ENCODE data around the gene OR6B1. TPM values are rescaled to one million over a fixed set of nuclear protein-coding genes. Genes with fewer than 3 reads are reported as not detected.

The OR6B1 gene
- total RNA-seq, 4 donors from 2014 or later: not detected

DNA sequence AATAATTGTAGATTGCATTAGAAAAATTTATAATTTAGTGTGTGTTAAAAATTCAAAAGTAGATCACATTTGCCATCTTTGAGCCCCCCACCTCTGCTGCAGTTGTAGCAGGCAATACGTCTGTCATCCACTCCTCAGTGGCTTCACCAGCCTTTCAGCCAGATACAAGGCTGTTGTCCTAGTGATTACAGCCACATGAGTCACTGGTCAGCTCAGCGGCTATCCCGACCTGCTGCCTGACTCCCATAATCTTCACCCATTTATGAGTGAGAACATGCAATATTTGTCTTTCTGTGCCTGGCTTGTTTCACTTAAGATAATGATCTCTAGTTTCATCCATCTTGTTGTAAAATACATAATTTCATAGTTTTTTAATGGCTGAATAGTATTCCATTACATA lies 57.8 kb downstream of the OR6B1 start:
- Histone ChIP-seq H3K36me3 (no peaks in the 10 kb centered on the region), H3K27me3 (no peaks in the 10 kb centered on the region), H3K27ac (no peak overlapping the region), H3K9me3 (no peaks in the 10 kb centered on the region), H3K4me3 (no peak overlapping the region), H3K4me1 (no peaks in the 10 kb centered on the region)
- intact Hi-C loops (cut with DNase I): no loop called here
- TF ChIP-seq POLR2A (IDR thresholded peaks at IDR 0.05): no peak
- TF ChIP-seq, protein P1, sequence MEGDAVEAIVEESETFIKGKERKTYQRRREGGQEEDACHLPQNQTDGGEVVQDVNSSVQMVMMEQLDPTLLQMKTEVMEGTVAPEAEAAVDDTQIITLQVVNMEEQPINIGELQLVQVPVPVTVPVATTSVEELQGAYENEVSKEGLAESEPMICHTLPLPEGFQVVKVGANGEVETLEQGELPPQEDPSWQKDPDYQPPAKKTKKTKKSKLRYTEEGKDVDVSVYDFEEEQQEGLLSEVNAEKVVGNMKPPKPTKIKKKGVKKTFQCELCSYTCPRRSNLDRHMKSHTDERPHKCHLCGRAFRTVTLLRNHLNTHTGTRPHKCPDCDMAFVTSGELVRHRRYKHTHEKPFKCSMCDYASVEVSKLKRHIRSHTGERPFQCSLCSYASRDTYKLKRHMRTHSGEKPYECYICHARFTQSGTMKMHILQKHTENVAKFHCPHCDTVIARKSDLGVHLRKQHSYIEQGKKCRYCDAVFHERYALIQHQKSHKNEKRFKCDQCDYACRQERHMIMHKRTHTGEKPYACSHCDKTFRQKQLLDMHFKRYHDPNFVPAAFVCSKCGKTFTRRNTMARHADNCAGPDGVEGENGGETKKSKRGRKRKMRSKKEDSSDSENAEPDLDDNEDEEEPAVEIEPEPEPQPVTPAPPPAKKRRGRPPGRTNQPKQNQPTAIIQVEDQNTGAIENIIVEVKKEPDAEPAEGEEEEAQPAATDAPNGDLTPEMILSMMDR (IDR thresholded peaks at IDR 0.05): no peak
- no peak for DNase-seq
- WGBS, 2 donors: 57 to 63% methylated on average over 3 of the region's 3 CpGs

Other genes starting within 250 kb of the OR6B1 start
- 1 to 10 TPM in 1 of 4 donors, under 1 TPM in 2, not detected in 1; 0.57 to 1.5 (median 0.80) TPM for gene CTAGE6, start 242.6 kb upstream of the OR6B1 start, total RNA-seq
- gene TCAF1, start 98.1 kb upstream of the OR6B1 start, total RNA-seq: 10 to 100 TPM in 2 of 4 donors, 1 to 10 TPM in 2; 8.1 to 25.4 (median 13.2) TPM
- not detected for gene OR2F2, start 65.1 kb upstream of the OR6B1 start, total RNA-seq
- not detected for gene OR2F1, start 45.5 kb upstream of the OR6B1 start, total RNA-seq
- not detected for gene OR2A5, start 48.6 kb downstream of the OR6B1 start, total RNA-seq
- not detected for gene OR2A25, start 69.5 kb downstream of the OR6B1 start, total RNA-seq
- gene OR2A12, start 86.0 kb downstream of the OR6B1 start, total RNA-seq: not detected
- not detected for gene OR2A2, start 109.3 kb downstream of the OR6B1 start, total RNA-seq
- gene OR2A14, start 122.9 kb downstream of the OR6B1 start, total RNA-seq: not detected
- 1 to 10 TPM; 1.5 to 8.6 (median 3.9) TPM for gene CTAGE4, start 183.1 kb downstream of the OR6B1 start, total RNA-seq
- 10 to 100 TPM; 14.5 to 19.8 (median 15.7) TPM for gene ARHGEF35, start 195.5 kb downstream of the OR6B1 start, total RNA-seq
- gene OR2A42, start 239.3 kb downstream of the OR6B1 start, total RNA-seq: under 1 TPM in 1 of 4 donors, not detected in 3; under 0.01 TPM

Data from esophagus squamous epithelium (tissue), 5 donors.